ENCODE results near the gene BPIFB6.

The BPIFB6 gene

DNA sequence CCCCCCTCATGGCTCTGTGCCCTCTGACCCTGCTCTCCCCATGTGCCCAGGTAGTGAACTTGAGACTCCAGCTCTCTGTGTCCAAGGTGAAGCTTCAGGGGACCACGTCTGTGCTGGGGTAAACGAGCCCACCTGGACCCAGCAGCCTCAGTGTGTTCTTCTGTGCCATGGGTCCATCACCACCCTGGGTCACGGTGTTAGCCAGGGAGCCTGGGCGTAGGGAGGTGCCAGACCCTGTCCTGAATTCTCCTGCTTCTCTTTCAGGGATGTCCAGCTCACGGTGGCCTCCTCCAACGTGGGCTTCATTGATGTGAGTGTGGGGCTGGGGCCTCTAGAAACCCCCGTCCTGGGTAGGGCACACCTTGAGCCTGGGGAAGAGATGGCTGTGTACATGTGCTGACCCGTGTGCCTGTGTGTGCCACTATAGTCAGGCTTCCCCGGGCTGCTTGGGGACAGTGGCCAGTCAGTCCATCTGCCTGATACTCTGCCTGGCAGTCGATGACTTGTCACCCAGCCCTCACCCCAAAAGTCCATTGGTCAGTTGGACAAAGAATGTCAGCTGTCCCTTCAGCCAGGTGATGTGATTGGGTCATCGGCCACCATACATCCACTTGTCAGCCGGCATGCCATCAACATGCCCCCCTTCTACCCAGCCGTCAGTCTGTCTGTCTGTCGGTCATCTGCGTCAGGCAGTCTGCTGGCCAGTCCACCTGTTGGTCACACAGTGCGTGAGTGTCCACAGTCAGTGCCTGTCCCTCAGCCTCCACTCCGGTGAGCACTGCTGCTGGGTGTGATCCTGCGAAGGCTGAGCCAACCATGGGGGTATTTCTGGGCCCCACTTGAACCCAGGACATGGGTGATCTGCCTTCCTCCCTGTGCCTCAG is 10.9 kb upstream of the BPIFB6 start:
- H3K4me1 Mint-ChIP-seq (ENCODE audit: low read depth): no peaks in the 10 kb centered on the region
- no peak overlapping the region for H3K4me3 Mint-ChIP-seq
- no peak overlapping the region for H3K27ac Mint-ChIP-seq
- no peaks in the 10 kb centered on the region for H3K27me3 Mint-ChIP-seq
- H3K36me3 Mint-ChIP-seq (ENCODE audit: low read depth): no peaks in the 10 kb centered on the region
- no peaks in the 10 kb centered on the region for H3K9me3 Mint-ChIP-seq

GRCh38 chr20:33021879-33022278 is 9.6 kb upstream of the BPIFB6 start:
- Mint-ChIP-seq H3K4me1 (ENCODE audit: low read depth) (no peaks in the 10 kb centered on the region), H3K27me3 (no peaks in the 10 kb centered on the region), H3K27ac (no peak overlapping the region), H3K9me3 (no peaks in the 10 kb centered on the region), H3K36me3 (ENCODE audit: low read depth) (no peaks in the 10 kb centered on the region), H3K4me3 (no peak overlapping the region)

DNA sequence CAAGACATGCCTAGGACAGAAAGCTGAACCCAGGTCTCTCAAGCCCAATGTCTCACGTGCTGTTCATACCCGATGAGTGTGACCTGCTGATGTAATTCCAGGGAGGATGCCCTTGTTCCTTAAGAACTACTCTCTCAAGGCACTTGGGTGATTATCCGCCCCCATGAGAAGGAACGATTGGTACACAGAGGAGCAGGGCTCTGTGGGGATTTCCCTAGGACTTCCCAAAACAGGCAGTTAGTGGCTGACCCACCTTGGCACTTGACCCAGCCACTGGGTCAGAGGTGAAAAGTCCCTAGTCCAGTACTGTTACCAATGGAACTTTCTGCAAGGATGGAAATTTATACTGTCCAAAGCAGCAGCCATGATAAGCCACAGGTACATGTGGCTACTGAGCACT is 9.2 kb upstream of the BPIFB6 start:
- H3K36me3 Mint-ChIP-seq (ENCODE audit: low read depth): no peaks in the 10 kb centered on the region

GRCh38 chr20:33022694-33023438 is 8.6 kb upstream of the BPIFB6 start:
- H3K36me3 Mint-ChIP-seq (ENCODE audit: low read depth): no peaks in the 10 kb centered on the region
- H3K27ac Mint-ChIP-seq: no peak overlapping the region
- H3K27me3 Mint-ChIP-seq: no peaks in the 10 kb centered on the region
- H3K4me3 Mint-ChIP-seq: no peak overlapping the region
- no peaks in the 10 kb centered on the region for H3K9me3 Mint-ChIP-seq
- H3K4me1 Mint-ChIP-seq (ENCODE audit: low read depth): no peaks in the 10 kb centered on the region

More for the DNA sequence above, 9.2 kb upstream of the BPIFB6 start:
- no peak overlapping the region for H3K4me3 Mint-ChIP-seq
- H3K27me3 Mint-ChIP-seq: no peaks in the 10 kb centered on the region
- no peaks in the 10 kb centered on the region for H3K4me1 Mint-ChIP-seq (ENCODE audit: low read depth)
- no peak overlapping the region for H3K27ac Mint-ChIP-seq
- no peaks in the 10 kb centered on the region for H3K9me3 Mint-ChIP-seq

DNA sequence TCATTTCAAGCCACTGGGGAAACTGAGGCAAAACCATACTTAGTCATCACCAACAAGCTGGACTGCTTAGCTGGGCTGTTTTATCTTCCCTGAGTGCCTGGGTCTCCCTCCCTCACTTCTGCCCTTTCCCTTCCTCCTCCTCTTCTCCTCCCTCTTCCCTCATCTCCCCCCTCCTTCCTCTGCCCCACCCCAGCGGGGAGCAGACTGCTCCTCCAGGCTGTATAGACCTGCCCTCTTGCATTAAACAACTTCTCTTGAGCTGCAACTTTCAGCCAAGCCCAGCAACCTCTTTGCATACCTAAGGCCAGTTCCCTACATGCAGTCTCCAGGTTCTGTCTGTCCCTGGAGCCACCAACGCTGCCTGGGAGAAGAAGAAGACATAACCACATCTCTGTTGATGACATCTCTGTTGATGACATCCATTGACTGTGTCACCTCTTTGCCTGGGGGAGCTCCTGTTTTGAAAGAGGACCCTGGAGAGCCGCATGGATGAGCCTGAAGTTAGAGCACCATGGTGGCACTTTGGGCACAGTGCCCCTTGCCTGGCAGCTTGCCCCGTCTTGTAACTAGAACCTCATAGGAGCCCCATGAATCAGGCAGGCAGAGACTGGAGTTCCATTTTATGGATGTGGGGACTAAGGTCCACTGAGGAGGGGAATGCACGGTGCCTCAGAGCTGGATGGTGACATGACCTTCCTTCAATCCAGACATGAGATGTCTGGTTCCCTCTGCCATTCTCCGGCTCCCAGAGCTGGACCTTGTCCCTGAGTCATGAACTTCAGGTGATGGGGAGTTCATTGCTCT is 7.8 kb upstream of the BPIFB6 start:
- no peaks in the 10 kb centered on the region for H3K27me3 Mint-ChIP-seq
- no peaks in the 10 kb centered on the region for H3K9me3 Mint-ChIP-seq
- H3K4me3 Mint-ChIP-seq: no peak overlapping the region
- H3K27ac Mint-ChIP-seq: no peak overlapping the region
- H3K4me1 Mint-ChIP-seq (ENCODE audit: low read depth): no peaks in the 10 kb centered on the region
- no peaks in the 10 kb centered on the region for H3K36me3 Mint-ChIP-seq (ENCODE audit: low read depth)

DNA sequence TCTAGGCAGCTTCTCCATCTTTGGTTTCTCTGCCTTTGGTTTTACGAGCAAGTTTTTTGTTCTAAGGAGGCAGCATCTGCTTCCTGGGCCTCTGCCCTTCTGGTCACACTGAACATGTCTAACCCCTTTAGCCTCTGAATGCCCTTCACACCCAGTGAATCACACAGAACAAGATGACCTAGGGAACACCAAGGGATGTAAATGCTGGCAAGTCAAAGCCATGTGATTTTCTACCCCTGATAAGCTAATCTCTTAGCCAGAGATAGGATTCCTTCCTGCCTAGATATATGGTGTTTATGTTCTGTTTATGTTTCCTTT is 7.2 kb upstream of the BPIFB6 start:
- H3K36me3 Mint-ChIP-seq (ENCODE audit: low read depth): no peaks in the 10 kb centered on the region
- H3K4me1 Mint-ChIP-seq (ENCODE audit: low read depth): no peaks in the 10 kb centered on the region
- no peak overlapping the region for H3K27ac Mint-ChIP-seq
- H3K27me3 Mint-ChIP-seq: no peaks in the 10 kb centered on the region
- no peaks in the 10 kb centered on the region for H3K9me3 Mint-ChIP-seq
- H3K4me3 Mint-ChIP-seq: no peak overlapping the region

DNA sequence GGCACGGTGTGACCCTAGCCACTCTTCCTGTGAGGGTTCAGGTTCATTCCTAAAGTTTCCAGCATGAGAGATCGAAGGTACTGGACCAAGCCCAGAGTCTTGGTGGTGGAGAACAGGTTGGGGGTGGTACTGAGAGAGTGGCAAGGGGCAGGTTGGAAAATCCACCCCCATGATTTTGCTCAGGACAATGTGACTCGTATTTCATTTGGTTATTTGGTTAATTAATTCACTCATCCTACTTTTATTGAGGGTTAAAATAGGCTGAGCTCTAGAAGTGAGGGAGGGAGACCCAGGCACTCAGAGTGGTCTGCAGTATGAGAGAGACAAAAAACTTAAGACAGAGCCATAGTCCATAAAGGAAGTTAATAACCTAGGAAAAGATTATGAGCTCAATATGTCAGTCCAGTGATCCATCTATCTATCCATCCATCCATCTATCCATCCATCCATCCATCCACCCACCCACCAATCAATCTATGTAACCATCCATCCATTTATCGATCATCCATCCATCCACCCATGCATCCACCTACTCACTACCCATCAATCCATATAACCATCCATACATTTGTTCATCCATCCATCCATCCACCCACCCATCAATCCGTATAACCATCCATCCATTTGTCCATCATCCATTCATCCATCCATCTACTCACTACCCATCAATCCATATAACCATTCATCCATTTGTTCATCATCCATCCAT is 6.7 kb upstream of the BPIFB6 start:
- no peaks in the 10 kb centered on the region for H3K4me1 Mint-ChIP-seq (ENCODE audit: low read depth)
- H3K27ac Mint-ChIP-seq: no peak overlapping the region
- H3K36me3 Mint-ChIP-seq (ENCODE audit: low read depth): no peaks in the 10 kb centered on the region
- no peaks in the 10 kb centered on the region for H3K9me3 Mint-ChIP-seq
- no peaks in the 10 kb centered on the region for H3K27me3 Mint-ChIP-seq
- no peak overlapping the region for H3K4me3 Mint-ChIP-seq

GRCh38 chr20:33025318-33025876 is 6.1 kb upstream of the BPIFB6 start:
- Mint-ChIP-seq H3K4me1 (ENCODE audit: low read depth) (no peaks in the 10 kb centered on the region), H3K36me3 (ENCODE audit: low read depth) (no peaks in the 10 kb centered on the region), H3K4me3 (no peak overlapping the region), H3K27ac (no peak overlapping the region), H3K9me3 (no peaks in the 10 kb centered on the region), H3K27me3 (no peaks in the 10 kb centered on the region)

DNA sequence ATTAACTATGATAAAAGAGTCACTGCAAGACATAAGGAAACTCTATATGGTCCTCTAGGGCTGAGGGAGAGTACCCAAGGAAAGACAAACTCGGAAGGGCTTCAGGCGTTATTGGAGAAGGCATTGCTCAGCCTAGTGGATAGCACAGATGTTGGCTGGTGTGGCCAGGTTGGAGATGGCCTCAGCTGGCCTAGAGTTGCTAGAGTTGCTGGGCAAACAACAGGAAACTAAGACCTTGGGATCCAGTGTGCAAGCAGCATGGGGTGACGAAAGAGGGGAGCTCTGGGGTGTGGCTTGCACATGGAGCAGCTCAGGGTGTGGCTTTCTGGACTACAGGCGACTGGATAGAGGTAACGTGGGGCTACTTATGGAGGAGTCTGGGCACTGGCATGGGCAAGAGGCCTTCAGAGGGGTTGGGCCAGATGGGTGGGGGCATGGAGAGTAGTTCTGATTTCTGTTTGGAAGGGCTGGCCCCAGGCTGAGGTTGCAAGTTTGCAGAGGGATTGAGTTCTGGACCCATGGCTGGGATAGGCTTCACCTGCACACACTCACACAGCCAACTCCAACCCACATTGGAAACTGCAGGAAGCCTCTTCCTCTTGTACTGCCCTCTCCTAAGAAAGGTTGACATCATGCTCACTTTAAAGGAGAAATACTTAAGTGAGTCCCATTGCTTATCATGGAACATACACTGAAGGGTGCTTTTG is 5.2 kb upstream of the BPIFB6 start:
- Mint-ChIP-seq H3K4me3 (no peak overlapping the region), H3K36me3 (ENCODE audit: low read depth) (no peaks in the 10 kb centered on the region), H3K9me3 (no peaks in the 10 kb centered on the region), H3K4me1 (ENCODE audit: low read depth) (no peaks in the 10 kb centered on the region), H3K27me3 (no peaks in the 10 kb centered on the region), H3K27ac (no peak overlapping the region)

DNA sequence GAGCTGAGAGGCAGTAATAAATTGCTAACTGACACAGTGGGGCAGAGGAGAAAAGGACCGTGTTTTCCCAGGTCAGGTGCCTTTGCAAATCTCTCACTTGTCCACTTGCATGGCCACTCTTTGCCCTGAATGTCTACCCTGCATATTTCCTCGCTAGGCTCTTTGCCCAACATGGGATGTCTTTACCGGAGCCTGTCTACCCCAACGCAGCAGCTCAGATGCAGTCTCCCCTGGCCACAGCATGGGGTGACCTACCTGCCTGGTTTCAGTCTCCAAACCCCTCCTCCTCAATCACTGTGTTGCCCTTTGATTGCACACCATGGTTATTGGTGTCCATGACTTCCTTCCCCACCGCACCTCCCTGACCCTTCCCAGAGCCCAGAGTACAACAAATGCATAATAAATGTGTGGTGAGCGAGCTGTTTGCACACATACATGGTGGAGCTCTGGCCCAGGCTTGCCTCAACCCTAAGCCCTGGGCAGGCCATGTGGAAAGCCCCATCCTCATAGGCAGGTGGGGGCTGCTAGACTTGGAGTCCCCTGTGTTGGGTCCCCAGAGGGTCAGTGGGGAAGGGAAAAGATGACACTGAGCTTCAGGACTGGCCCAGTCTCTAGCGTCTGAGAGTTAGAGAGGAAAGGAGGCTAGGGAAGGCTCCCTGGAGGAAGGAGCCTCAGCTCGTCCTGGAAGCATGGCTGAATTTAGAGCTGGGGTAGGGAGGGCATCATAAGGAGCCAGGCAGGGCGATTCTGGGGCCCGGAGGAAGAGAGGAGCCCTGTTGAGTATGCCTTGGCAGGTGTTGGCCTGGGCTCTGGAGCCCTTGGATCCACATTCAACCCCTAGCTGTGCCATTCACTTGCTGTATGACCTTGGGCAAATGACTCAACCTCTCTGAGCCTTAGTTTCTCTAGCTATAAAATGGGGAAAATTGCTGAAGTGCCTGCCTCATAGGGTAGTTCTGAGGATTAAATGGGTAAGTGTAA is 4.4 kb upstream of the BPIFB6 start:
- no peaks in the 10 kb centered on the region for H3K36me3 Mint-ChIP-seq (ENCODE audit: low read depth)
- no peak overlapping the region for H3K27ac Mint-ChIP-seq
- H3K4me3 Mint-ChIP-seq: no peak overlapping the region
- no peaks in the 10 kb centered on the region for H3K9me3 Mint-ChIP-seq
- H3K27me3 Mint-ChIP-seq: no peaks in the 10 kb centered on the region
- H3K4me1 Mint-ChIP-seq (ENCODE audit: low read depth): no peaks in the 10 kb centered on the region

- Mint-ChIP-seq H3K4me3 (no peak overlapping the region), H3K36me3 (ENCODE audit: low read depth) (no peaks in the 10 kb centered on the region), H3K27me3 (no peaks in the 10 kb centered on the region), H3K9me3 (peaks cover 1% of the 10 kb centered on the region), H3K4me1 (ENCODE audit: low read depth) (no peaks in the 10 kb centered on the region), H3K27ac (no peak overlapping the region)
Measured at GRCh38 chr20:33027769-33028751, 3.4 kb upstream of the BPIFB6 start.

GRCh38 chr20:33028875-33029274 is 2.6 kb upstream of the BPIFB6 start:
- Mint-ChIP-seq H3K36me3 (ENCODE audit: low read depth) (no peaks in the 10 kb centered on the region), H3K27me3 (no peaks in the 10 kb centered on the region), H3K9me3 (peaks cover 5% of the 10 kb centered on the region), H3K4me3 (no peak overlapping the region), H3K4me1 (ENCODE audit: low read depth) (no peaks in the 10 kb centered on the region), H3K27ac (no peak overlapping the region)
